ENCODE measurements around the gene KCNIP4.

GRCh38 chr4:20829617-20830357, 1118.8 kb downstream of the KCNIP4 start:
- TF ChIP-seq NANOG (IDR thresholded peaks at IDR 0.05; ENCODE audit: insufficient read depth, low read depth, low read length, poor library complexity, severe bottlenecking) (no peak), CTCF (IDR thresholded peaks at IDR 0.05; ENCODE audit: control extremely low read depth in 1 of 3, insufficient read depth in 1 of 3, low read depth in 1 of 3, low read length in 3 of 3) (no peak), EZH2 (IDR thresholded peaks at IDR 0.05; ENCODE audit: low read depth, low read length, severe bottlenecking) (no peak), NRF1 (IDR thresholded peaks at IDR 0.05; ENCODE audit: low read depth, low read length) (no peak), RAD21 (IDR thresholded peaks at IDR 0.05 in 1 of 2, conservative IDR thresholded peaks at IDR 0.05 in 1 of 2; ENCODE audit: low read depth in 2 of 2, low read length in 2 of 2) (no peak), POLR2A (IDR thresholded peaks at IDR 0.05; ENCODE audit: control extremely low read depth in 1 of 2, low read depth in 2 of 2, low read length in 2 of 2) (no peak), TEAD4 (IDR thresholded peaks at IDR 0.05; ENCODE audit: low read depth, low read length) (no peak), TCF12 (IDR thresholded peaks at IDR 0.05; ENCODE audit: low read depth, low read length) (no peak)

Data from H1 (cell line).